Left lobe of liver (tissue), 2 donors: ENCODE measurements around the gene ESRRG. TPM values are rescaled to one million over a fixed set of nuclear protein-coding genes. Genes with fewer than 3 reads are reported as not detected.

Source experiments
- ATAC-seq: fragments of 200-7000 bp; cut with Tn5 transposase; one replicate; pipeline ENCODE4 v1.9.1; 2020; ENCODE audit warnings: mild to moderate bottlenecking, moderate library complexity
- DNase-seq: peaks from one replicate; pipeline ENCODE4 v3.0.0-alpha.2; 2020; ENCODE audit warnings: low spot score
- total RNA-seq: library from RNA; stranded (reverse); gene quantifications from one replicate; pipeline ENCODE4 v1.2.1, GENCODE V29; 2021
- donor health status: DM: no; HTN: no; CAD: no; lungs with moderate emphysema.
- donor health status: DM: no; HTN: yes; CAD: no.

The ESRRG gene
- total RNA-seq, 1 donor from 2014 or later = 1.4 TPM

GRCh38 chr1:216459651-216460207 lies 263.5 kb downstream of the ESRRG start:
- DNase-seq (no peak), ATAC-seq (no peak)

- ATAC-seq = no peak
- DNase-seq = no peak
These were observed 264.4 kb downstream of the ESRRG start for GRCh38 chr1:216458812-216459211.

GRCh38 chr1:216457356-216457755 lies 265.9 kb downstream of the ESRRG start:
- ATAC-seq = no peak
- no peak for DNase-seq

- ATAC-seq (no peak), DNase-seq (no peak)
These were observed 266.5 kb downstream of the ESRRG start for GRCh38 chr1:216456682-216457081.

- ATAC-seq (no peak), DNase-seq (no peak)
These were observed 269.5 kb downstream of the ESRRG start for GRCh38 chr1:216453777-216454176.
